ENCODE results near the gene SBF2.

Gene SBF2

GRCh38 chr11:9827708-9828107 is 466.3 kb downstream of the SBF2 start:
- H3K4me1 ChIP-seq (ENCODE audit: control insufficient read depth, insufficient read depth, low read length): no peaks in the 10 kb centered on the region
- H3K4me3 ChIP-seq (ENCODE audit: low read depth, low read length): no peak overlapping the region
- no peaks in the 10 kb centered on the region for H3K9me3 ChIP-seq (ENCODE audit: control insufficient read depth, insufficient read depth, low read length)
- no peaks in the 10 kb centered on the region for H3K27me3 ChIP-seq (ENCODE audit: control insufficient read depth, insufficient read depth, low read length)
- H3K36me3 ChIP-seq (ENCODE audit: control insufficient read depth, insufficient read depth, low read length): no peaks in the 10 kb centered on the region
- no peak overlapping the region for H3K9ac ChIP-seq (ENCODE audit: low read depth, low read length)

GRCh38 chr11:9826390-9826789 is 467.6 kb downstream of the SBF2 start:
- Histone ChIP-seq H3K9ac (ENCODE audit: low read depth, low read length) (no peak overlapping the region), H3K9me3 (ENCODE audit: control insufficient read depth, insufficient read depth, low read length) (no peaks in the 10 kb centered on the region), H3K36me3 (ENCODE audit: control insufficient read depth, insufficient read depth, low read length) (no peaks in the 10 kb centered on the region), H3K4me3 (ENCODE audit: low read depth, low read length) (no peak overlapping the region), H3K27me3 (ENCODE audit: control insufficient read depth, insufficient read depth, low read length) (no peaks in the 10 kb centered on the region), H3K4me1 (ENCODE audit: control insufficient read depth, insufficient read depth, low read length) (peaks cover 4% of the 10 kb centered on the region)

DNA sequence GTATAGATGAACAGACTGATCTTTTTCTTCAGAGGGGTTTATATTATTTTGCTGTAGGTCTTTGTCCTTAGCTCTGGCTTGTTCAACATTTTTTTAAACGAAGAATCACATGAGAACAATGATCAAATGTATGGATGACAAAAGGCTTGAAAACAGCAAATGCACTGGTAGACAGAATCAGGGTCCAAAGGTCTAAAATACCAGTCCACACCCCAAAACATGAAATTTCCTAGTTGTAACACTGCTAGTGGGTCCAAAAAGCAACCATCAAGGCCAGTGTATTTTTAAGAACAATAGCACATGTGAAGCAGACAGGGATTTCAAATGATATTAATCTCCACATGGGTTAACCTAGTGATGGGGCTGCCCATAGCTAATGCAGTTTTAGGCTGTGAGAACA is 468.1 kb downstream of the SBF2 start:
- Histone ChIP-seq H3K27me3 (ENCODE audit: control insufficient read depth, insufficient read depth, low read length) (no peaks in the 10 kb centered on the region), H3K9ac (ENCODE audit: low read depth, low read length) (no peak overlapping the region), H3K9me3 (ENCODE audit: control insufficient read depth, insufficient read depth, low read length) (no peaks in the 10 kb centered on the region), H3K4me1 (ENCODE audit: control insufficient read depth, insufficient read depth, low read length) (peaks cover 9% of the 10 kb centered on the region), H3K36me3 (ENCODE audit: control insufficient read depth, insufficient read depth, low read length) (no peaks in the 10 kb centered on the region), H3K4me3 (ENCODE audit: low read depth, low read length) (no peak overlapping the region)

DNA sequence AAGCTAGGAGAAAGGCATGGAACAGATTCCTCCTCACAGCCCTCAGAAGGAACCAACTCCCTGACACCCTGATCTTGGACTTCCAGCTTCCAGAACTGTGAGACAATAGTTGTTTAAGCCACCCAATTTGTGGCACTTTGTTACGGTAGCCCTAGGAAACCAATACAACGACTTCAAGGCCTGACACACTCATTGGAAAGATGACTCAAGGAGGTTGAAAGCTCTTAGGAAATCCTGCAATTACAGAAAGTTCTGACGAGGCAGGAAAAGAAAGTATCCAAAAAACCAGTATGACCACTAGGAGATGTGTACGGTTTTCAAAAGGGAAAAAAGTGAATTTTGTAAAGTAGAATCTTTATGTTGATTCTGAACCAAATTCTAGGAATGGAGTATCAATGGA is 468.7 kb downstream of the SBF2 start:
- Histone ChIP-seq H3K9me3 (ENCODE audit: control insufficient read depth, insufficient read depth, low read length) (no peaks in the 10 kb centered on the region), H3K9ac (ENCODE audit: low read depth, low read length) (no peak overlapping the region), H3K36me3 (ENCODE audit: control insufficient read depth, insufficient read depth, low read length) (no peaks in the 10 kb centered on the region), H3K4me3 (ENCODE audit: low read depth, low read length) (no peak overlapping the region), H3K4me1 (ENCODE audit: control insufficient read depth, insufficient read depth, low read length) (peaks cover 15% of the 10 kb centered on the region), H3K27me3 (ENCODE audit: control insufficient read depth, insufficient read depth, low read length) (no peaks in the 10 kb centered on the region)

DNA sequence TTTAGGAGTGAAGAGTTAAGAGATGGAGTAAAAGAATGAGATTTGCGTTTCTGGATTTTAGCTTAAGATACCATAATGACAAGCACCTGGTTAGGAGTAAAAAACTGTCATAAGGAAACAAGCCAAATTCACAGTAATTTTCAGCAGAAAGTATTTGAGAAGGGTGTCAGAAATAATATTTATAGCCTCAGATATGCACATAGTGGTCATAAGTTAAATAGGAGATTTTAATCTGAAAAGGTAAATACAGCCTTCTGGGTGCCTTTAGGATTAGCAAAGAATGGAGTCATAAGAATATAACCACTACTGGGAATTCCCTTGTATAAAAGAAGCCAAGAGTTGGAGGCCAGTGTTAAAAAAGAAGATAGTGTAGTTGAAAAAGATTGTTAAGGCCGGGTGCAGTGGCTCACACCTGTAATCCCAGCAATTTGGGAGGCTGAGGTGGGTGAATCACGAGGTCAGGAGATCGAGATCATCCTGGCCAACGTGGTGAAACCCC is 470.1 kb downstream of the SBF2 start:
- Histone ChIP-seq H3K9me3 (ENCODE audit: control insufficient read depth, insufficient read depth, low read length) (no peaks in the 10 kb centered on the region), H3K36me3 (ENCODE audit: control insufficient read depth, insufficient read depth, low read length) (no peaks in the 10 kb centered on the region), H3K4me3 (ENCODE audit: low read depth, low read length) (no peak overlapping the region), H3K4me1 (ENCODE audit: control insufficient read depth, insufficient read depth, low read length) (peaks cover 19% of the 10 kb centered on the region), H3K27me3 (ENCODE audit: control insufficient read depth, insufficient read depth, low read length) (no peaks in the 10 kb centered on the region), H3K9ac (ENCODE audit: low read depth, low read length) (no peak overlapping the region)

DNA sequence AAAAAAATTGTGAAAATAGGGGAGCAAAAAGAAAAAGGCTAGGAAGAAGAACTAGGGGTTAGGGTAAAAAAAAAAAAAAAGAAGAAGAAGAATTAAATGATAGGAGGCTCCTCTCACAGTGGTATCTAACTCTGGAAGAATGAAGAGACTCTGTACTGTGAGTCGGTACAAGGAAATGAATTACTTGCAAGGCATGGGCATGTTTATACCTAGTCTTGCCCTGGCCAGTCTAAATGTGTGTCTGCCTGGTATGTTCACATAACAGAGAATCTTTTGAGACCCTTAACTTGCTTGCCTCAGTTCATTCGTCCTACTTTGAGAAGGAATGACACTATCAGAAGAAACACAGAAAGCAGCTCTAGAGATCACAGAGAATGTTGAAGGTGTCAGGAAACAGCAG is 470.6 kb downstream of the SBF2 start:
- no peaks in the 10 kb centered on the region for H3K27me3 ChIP-seq (ENCODE audit: control insufficient read depth, insufficient read depth, low read length)
- no peak overlapping the region for H3K9ac ChIP-seq (ENCODE audit: low read depth, low read length)
- H3K4me1 ChIP-seq (ENCODE audit: control insufficient read depth, insufficient read depth, low read length): peaks cover 19% of the 10 kb centered on the region
- no peaks in the 10 kb centered on the region for H3K36me3 ChIP-seq (ENCODE audit: control insufficient read depth, insufficient read depth, low read length)
- H3K9me3 ChIP-seq (ENCODE audit: control insufficient read depth, insufficient read depth, low read length): no peaks in the 10 kb centered on the region
- H3K4me3 ChIP-seq (ENCODE audit: low read depth, low read length): no peak overlapping the region

GRCh38 chr11:9821008-9821752 is 472.8 kb downstream of the SBF2 start:
- H3K9ac ChIP-seq (ENCODE audit: low read depth, low read length): no peak overlapping the region
- no peaks in the 10 kb centered on the region for H3K36me3 ChIP-seq (ENCODE audit: control insufficient read depth, insufficient read depth, low read length)
- H3K4me3 ChIP-seq (ENCODE audit: low read depth, low read length): no peak overlapping the region
- H3K27me3 ChIP-seq (ENCODE audit: control insufficient read depth, insufficient read depth, low read length): no peaks in the 10 kb centered on the region
- H3K9me3 ChIP-seq (ENCODE audit: control insufficient read depth, insufficient read depth, low read length): no peaks in the 10 kb centered on the region
- peaks cover 19% of the 10 kb centered on the region for H3K4me1 ChIP-seq (ENCODE audit: control insufficient read depth, insufficient read depth, low read length)

DNA sequence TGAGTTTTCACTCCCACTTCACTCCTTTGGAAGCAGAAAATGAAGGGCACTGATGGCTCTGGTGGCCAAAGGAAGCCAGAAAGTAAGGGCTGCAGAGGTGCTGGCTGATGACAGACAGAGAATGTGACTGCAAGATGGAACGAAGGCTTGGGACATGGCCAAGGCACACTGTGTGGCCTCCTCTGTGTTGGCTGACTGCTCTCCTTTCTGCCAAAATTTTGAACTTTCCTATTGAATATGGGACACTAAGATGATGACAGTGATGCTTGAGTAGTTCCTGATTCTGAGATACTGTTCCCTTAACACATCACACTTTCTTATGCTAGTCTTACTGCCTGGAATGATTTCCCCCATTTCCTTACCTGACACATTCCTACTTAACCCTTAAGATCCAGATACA is 473.8 kb downstream of the SBF2 start:
- no peaks in the 10 kb centered on the region for H3K27me3 ChIP-seq (ENCODE audit: control insufficient read depth, insufficient read depth, low read length)
- H3K9me3 ChIP-seq (ENCODE audit: control insufficient read depth, insufficient read depth, low read length): no peaks in the 10 kb centered on the region
- H3K4me3 ChIP-seq (ENCODE audit: low read depth, low read length): no peak overlapping the region
- H3K9ac ChIP-seq (ENCODE audit: low read depth, low read length): no peak overlapping the region
- H3K36me3 ChIP-seq (ENCODE audit: control insufficient read depth, insufficient read depth, low read length): no peaks in the 10 kb centered on the region
- peaks cover 19% of the 10 kb centered on the region for H3K4me1 ChIP-seq (ENCODE audit: control insufficient read depth, insufficient read depth, low read length)

GRCh38 chr11:9817191-9817590 is 476.8 kb downstream of the SBF2 start:
- Histone ChIP-seq H3K36me3 (ENCODE audit: control insufficient read depth, insufficient read depth, low read length) (no peaks in the 10 kb centered on the region), H3K4me1 (ENCODE audit: control insufficient read depth, insufficient read depth, low read length) (peaks cover 19% of the 10 kb centered on the region), H3K9me3 (ENCODE audit: control insufficient read depth, insufficient read depth, low read length) (no peaks in the 10 kb centered on the region), H3K27me3 (ENCODE audit: control insufficient read depth, insufficient read depth, low read length) (no peaks in the 10 kb centered on the region), H3K9ac (ENCODE audit: low read depth, low read length) (no peak overlapping the region), H3K4me3 (ENCODE audit: low read depth, low read length) (no peak overlapping the region)

DNA sequence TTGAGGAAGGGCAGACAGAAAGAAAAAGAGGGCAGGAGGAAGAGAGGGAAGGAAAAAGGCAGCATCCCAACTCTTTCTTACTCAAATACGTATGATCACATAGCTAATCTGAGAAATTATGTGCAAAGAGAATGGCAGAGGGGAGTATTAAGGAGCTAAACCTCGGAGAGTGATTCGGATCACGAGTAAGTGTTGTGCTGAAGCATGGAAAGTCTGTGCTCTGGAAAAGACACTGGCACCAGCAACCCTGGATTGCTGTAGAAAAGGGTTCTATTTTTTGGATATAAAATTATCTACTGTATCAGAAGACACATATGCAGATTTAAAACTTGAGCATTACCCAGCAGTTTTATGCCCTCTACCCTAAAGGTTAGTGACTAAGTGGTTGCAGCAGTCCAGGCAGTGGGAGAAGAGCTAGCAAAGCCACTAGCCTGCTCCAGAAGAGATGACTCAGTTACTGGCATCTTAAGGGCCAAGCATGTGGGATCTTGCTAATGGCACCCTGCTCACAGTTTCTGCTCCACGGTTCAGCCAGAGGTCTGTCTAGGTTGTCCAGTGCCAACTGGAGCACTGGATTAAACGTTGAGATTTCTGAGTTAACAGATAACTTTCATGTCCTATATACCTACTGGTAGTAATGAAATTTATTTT is 478.4 kb downstream of the SBF2 start:
- H3K9me3 ChIP-seq (ENCODE audit: control insufficient read depth, insufficient read depth, low read length): no peaks in the 10 kb centered on the region
- no peak overlapping the region for H3K4me3 ChIP-seq (ENCODE audit: low read depth, low read length)
- H3K27me3 ChIP-seq (ENCODE audit: control insufficient read depth, insufficient read depth, low read length): no peaks in the 10 kb centered on the region
- H3K36me3 ChIP-seq (ENCODE audit: control insufficient read depth, insufficient read depth, low read length): no peaks in the 10 kb centered on the region
- H3K9ac ChIP-seq (ENCODE audit: low read depth, low read length): no peak overlapping the region
- peaks cover 7% of the 10 kb centered on the region for H3K4me1 ChIP-seq (ENCODE audit: control insufficient read depth, insufficient read depth, low read length)

DNA sequence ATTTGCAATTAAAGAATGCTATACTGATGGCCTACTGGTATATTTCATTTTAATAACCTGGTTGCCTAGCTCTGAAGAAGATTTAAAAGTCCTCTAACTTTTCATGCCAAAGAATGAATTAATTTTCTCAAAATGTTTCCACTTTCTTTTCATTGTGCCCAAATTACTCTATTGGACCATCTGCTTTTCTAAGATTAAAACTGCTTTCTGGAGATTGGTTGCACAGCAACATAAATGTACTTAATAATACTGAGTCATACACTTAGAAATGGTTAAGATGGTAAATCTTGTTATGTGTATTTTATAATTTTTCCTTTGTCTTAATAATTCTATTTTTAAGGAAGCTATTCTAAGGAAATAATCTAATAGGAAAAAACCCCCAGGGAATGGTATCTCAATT is 479.9 kb downstream of the SBF2 start:
- Histone ChIP-seq H3K36me3 (ENCODE audit: control insufficient read depth, insufficient read depth, low read length) (no peaks in the 10 kb centered on the region), H3K9ac (ENCODE audit: low read depth, low read length) (no peak overlapping the region), H3K9me3 (ENCODE audit: control insufficient read depth, insufficient read depth, low read length) (no peaks in the 10 kb centered on the region), H3K4me1 (ENCODE audit: control insufficient read depth, insufficient read depth, low read length) (no peaks in the 10 kb centered on the region), H3K4me3 (ENCODE audit: low read depth, low read length) (no peak overlapping the region), H3K27me3 (ENCODE audit: control insufficient read depth, insufficient read depth, low read length) (no peaks in the 10 kb centered on the region)

- no peak overlapping the region for H3K9ac ChIP-seq (ENCODE audit: low read depth, low read length)
- H3K9me3 ChIP-seq (ENCODE audit: control insufficient read depth, insufficient read depth, low read length): no peaks in the 10 kb centered on the region
- no peak overlapping the region for H3K4me3 ChIP-seq (ENCODE audit: low read depth, low read length)
- no peaks in the 10 kb centered on the region for H3K36me3 ChIP-seq (ENCODE audit: control insufficient read depth, insufficient read depth, low read length)
- H3K27me3 ChIP-seq (ENCODE audit: control insufficient read depth, insufficient read depth, low read length): no peaks in the 10 kb centered on the region
- no peaks in the 10 kb centered on the region for H3K4me1 ChIP-seq (ENCODE audit: control insufficient read depth, insufficient read depth, low read length)
These were observed 485.1 kb downstream of the SBF2 start for GRCh38 chr11:9808943-9809342.
